Coronary artery (tissue), 2 donors: Measurements from ENCODE around the gene HELZ.
"Not testable (repeated sequence)": the region's sequence is repeated elsewhere in the genome, so short reads cannot be mapped to it uniquely, and the experiment has no call there.

Source experiments
- DNase-seq: peaks from one replicate; pipeline ENCODE4 v3.0.0-alpha.2; 2017; ENCODE audit warnings: low spot score
- H3K27ac ChIP-seq, 2 donors: fragments of 200-600 bp; sonication (generic); one replicate each; pipeline ENCODE4 v1.5.1; 2016 to 2019
- H3K4me3 ChIP-seq: fragments of 200-600 bp; sonication (generic); 2 replicates; pipeline ENCODE4 v1.5.1; 2016; ENCODE audit warnings: mild to moderate bottlenecking, moderate library complexity
- CTCF ChIP-seq: fragments of 200-600 bp; sonication (generic); IDR thresholded peaks from one replicate; pipeline ENCODE4 v1.5.1; 2019; ENCODE audit warnings: antibody characterized with exemption

The HELZ gene

GRCh38 chr17:67148352-67148751, 96.6 kb downstream of the HELZ start:
- no peak overlapping the region for H3K4me3 ChIP-seq
- no peak overlapping the region for H3K27ac ChIP-seq
- TF ChIP-seq CTCF: no peak
- DNase-seq: no peak

GRCh38 chr17:67145183-67145805, 99.7 kb downstream of the HELZ start:
- DNase-seq: no peak
- Histone ChIP-seq H3K27ac (no peak overlapping the region), H3K4me3 (no peak overlapping the region)
- TF ChIP-seq CTCF: no peak

GRCh38 chr17:67143318-67143717, 101.7 kb downstream of the HELZ start:
- DNase-seq: no peak
- Histone ChIP-seq H3K4me3 (no peak overlapping the region), H3K27ac (no peak overlapping the region)
- TF ChIP-seq CTCF: no peak

GRCh38 chr17:67142030-67142429, 103.0 kb downstream of the HELZ start:
- H3K27ac ChIP-seq, H3K4me3 ChIP-seq, DNase-seq: not testable (repeated sequence)

- TF ChIP-seq CTCF: no peak
- DNase-seq: no peak
- H3K27ac ChIP-seq: no peak overlapping the region
- H3K4me3 ChIP-seq: no peak overlapping the region
These were observed 105.0 kb downstream of the HELZ start for GRCh38 chr17:67139784-67140665.

- Histone ChIP-seq H3K27ac (no peak overlapping the region), H3K4me3 (no peak overlapping the region)
- TF ChIP-seq CTCF: no peak
- no peak for DNase-seq
These were observed 105.7 kb downstream of the HELZ start for GRCh38 chr17:67139289-67139688.

- Histone ChIP-seq H3K27ac (no peak overlapping the region), H3K4me3 (no peak overlapping the region)
- TF ChIP-seq CTCF: no peak
- no peak for DNase-seq
These were observed 106.6 kb downstream of the HELZ start for GRCh38 chr17:67138392-67138791.
